LNCAP (cell line): ENCODE results near the gene KCNG2.

Experiments
- CTCF ChIP-seq: fragments of 450-650 bp; IDR thresholded peaks from 2 replicates; pipeline ENCODE4 v1.5.1; 2017; ENCODE audit warnings: mild to moderate bottlenecking

The KCNG2 gene

GRCh38 chr18:79942786-79943607 lies 145.3 kb downstream of the KCNG2 start:
- no peak for TF ChIP-seq CTCF

- no peak for TF ChIP-seq CTCF
These were observed 145.9 kb downstream of the KCNG2 start for GRCh38 chr18:79943608-79944125.

DNA sequence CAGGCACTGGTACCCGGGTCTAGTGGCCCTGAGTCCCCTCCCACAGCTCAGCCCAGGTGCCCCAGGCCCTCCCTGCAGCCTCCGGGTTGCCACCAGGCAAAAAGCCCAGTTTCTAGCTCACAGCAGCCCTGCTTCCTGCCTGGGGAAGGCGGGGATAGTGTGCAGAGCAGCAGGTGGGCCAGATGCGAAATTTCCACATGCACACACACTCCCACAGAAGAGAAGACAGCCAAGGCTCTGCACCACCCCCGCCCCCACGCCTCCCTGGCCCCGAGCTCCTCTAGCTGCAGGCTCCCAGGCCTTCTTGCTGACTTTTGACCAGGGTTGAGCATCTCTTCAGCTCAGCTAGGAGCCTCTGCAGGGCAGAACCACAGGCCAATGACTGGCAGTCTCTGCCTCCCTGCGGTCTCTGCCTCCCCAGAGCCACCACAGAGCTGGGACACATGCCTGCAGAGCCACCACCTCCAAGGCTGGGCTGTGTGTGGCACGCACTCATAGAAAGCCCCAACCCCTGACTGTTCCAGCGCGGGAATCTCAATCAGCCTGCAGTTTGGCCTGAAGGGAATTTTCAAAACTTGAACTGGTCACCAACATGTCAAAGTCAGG lies 146.5 kb downstream of the KCNG2 start:
- no peak for TF ChIP-seq CTCF

GRCh38 chr18:79944746-79945117 lies 147.0 kb downstream of the KCNG2 start:
- TF ChIP-seq CTCF: no peak

DNA sequence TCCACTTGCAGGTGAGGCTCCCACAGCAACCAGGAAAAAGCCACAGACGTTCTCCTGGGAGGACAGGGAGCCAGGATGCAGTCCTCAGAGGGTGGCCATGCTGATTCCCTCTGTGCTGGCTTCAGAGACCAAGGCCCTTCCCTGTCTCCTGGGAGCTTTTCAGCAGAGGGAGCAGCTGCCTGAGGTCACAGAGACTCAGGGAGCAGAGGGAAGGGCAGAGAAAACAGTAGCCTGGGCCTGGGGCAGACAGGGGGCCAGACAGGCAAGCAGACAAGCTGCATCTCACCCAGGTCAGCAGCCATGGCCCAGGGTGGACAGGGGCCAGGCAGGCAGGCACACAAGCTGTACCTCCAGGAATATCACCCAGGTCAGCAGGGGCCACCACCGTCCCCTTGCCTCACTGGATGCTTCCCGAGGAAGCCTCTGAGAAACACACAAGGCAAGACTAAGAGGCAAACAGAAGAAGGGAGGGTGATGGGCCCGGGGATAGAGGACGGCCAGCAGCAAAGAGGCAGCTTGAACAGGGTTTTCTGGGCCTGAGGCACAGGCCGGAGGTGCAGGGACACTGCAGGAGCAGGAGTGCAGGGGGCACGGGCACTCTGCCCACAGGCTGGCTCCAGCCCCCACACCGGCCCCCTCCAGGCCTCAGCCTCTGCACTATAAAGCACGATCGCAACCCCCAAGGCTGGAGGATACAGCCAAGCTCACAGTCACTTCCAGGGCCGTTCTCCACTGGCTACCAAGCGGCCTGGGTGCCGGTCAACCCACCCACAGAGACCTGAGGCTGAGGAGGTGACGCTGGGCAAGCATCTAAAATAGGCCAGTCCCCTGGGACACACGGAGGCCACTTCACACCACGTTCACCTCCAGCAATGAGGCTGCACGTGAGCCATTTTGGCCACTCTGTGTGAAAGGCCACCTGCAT lies 147.6 kb downstream of the KCNG2 start:
- no peak for TF ChIP-seq CTCF

GRCh38 chr18:79947054-79947755 lies 149.5 kb downstream of the KCNG2 start:
- TF ChIP-seq CTCF: no peak
